Hepatocyte (in vitro differentiated cells): ENCODE results near the gene TUT7. TPM values are rescaled to one million over a fixed set of nuclear protein-coding genes. Genes with fewer than 3 reads are reported as not detected.

ENCODE experiments used
- DNase-seq: peaks from one replicate; pipeline ENCODE4 v3.0.0-alpha.2; 2016; ENCODE audit warnings: low spot score
- H2AFZ ChIP-seq: fragments of 200-600 bp; sonication (generic); 2 replicates; pipeline ENCODE4 v1.6.0; 2016; ENCODE audit warnings: antibody characterized with exemption, mild to moderate bottlenecking
- H3K27ac ChIP-seq: fragments of 200-600 bp; sonication (generic); 2 replicates; pipeline ENCODE4 v1.5.1; 2016; ENCODE audit warnings: mild to moderate bottlenecking
- H3K27me3 ChIP-seq: fragments of 200-600 bp; sonication (generic); 2 replicates; pipeline ENCODE4 v1.6.1; 2016
- H3K36me3 ChIP-seq: fragments of 200-600 bp; sonication (generic); replicated peaks from 2 replicates; pipeline ENCODE4 v1.5.1; 2016; ENCODE audit warnings: low read depth; ENCODE audit not compliant: insufficient read depth
- H3K4me1 ChIP-seq: fragments of 200-600 bp; sonication (generic); 2 replicates; pipeline ENCODE4 v1.5.1; 2016; ENCODE audit warnings: mild to moderate bottlenecking, moderate library complexity; ENCODE audit not compliant: insufficient read depth
- H3K4me2 ChIP-seq: fragments of 200-600 bp; sonication (generic); 2 replicates; pipeline ENCODE4 v1.6.0; 2016
- H3K4me3 ChIP-seq: fragments of 200-600 bp; sonication (generic); 2 replicates; pipeline ENCODE4 v1.5.1; 2016; ENCODE audit warnings: mild to moderate bottlenecking
- H3K79me2 ChIP-seq: fragments of 200-600 bp; sonication (generic); 2 replicates; pipeline ENCODE4 v1.6.0; 2017; ENCODE audit warnings: mild to moderate bottlenecking
- H3K9me2 ChIP-seq: fragments of 200-600 bp; sonication (generic); replicated peaks from 2 replicates; pipeline ENCODE4 v1.6.0; 2017; ENCODE audit warnings: mild to moderate bottlenecking; ENCODE audit not compliant: insufficient read depth
- H3K9me3 ChIP-seq: fragments of 200-600 bp; sonication (generic); 2 replicates; pipeline ENCODE4 v1.5.1; 2016; ENCODE audit warnings: low read depth, mild to moderate bottlenecking
- H4K20me1 ChIP-seq: fragments of 200-600 bp; sonication (generic); 2 replicates; pipeline ENCODE4 v1.6.0; 2016; ENCODE audit warnings: mild to moderate bottlenecking; ENCODE audit not compliant: insufficient read depth, poor library complexity, severe bottlenecking
- EZH2 ChIP-seq: fragments of 200-600 bp; sonication (generic); IDR thresholded peaks from 2 replicates; pipeline ENCODE4 v1.6.1; 2016; ENCODE audit warnings: antibody characterized with exemption, mild to moderate bottlenecking, borderline replicate concordance
- EZH2phosphoT487 ChIP-seq: fragments of 200-600 bp; sonication (generic); IDR thresholded peaks from one replicate; pipeline ENCODE4 v1.6.1; 2018; ENCODE audit warnings: antibody characterized with exemption, mild to moderate bottlenecking, low read depth, moderate library complexity; ENCODE audit not compliant: unreplicated experiment, severe bottlenecking
- WGBS: methylation state at CpG from one replicate; pipeline ENCODE4 v1.1.6; 2016; ENCODE audit warnings: low lambda C conversion rate; ENCODE audit errors: missing lambda C conversion rate; 5-methylcytosine and 5-hydroxymethylcytosine counted together
- polyA plus RNA-seq: library from polyadenylated mRNA; unstranded; fragments of >200 nt; fragmentation: Nextera tagmentation; extraction: Ambion mirVana; gene quantifications from 2 replicates; pipeline ENCODE4 v1.2.1, GENCODE V29; 2016
- total RNA-seq: library from RNA; depleted of rRNA; stranded (reverse); fragments of >200 nt; gene quantifications from 2 replicates; pipeline ENCODE4 v1.2.3, GENCODE V29; 2014
- TF ChIP-seq, protein P1 (sequence below): fragments of 200-600 bp; sonication (generic); IDR thresholded peaks from 2 replicates; pipeline ENCODE4 v1.5.1; 2016; ENCODE audit warnings: antibody characterized with exemption, mild to moderate bottlenecking; ENCODE audit not compliant: poor library complexity

Gene TUT7
- total and polyA plus RNA-seq, 2 experiments from 2014 or later = 21.5 to 33.1 TPM

DNA sequence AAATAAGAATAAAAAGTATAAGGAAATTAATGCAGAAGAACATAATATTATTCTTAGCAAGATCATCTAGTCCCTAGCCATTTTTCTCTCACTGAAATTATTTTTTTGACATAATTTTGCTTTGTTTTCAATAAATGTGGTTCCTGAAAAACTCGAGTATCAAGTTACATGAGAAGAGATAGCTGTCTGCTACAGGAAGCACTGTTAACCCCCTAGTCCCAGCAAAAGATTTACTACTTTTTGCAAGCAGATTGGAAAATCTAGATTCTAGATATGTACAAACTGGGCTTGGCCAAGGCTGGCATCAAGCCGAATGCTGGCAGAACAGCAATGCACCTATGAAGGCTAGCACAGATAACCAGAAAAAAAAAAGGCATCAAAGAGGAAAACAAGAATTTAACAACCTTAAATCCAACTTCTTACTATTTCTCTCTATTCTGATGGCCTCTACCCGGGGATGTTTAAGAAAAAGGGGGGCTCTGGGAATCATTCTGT lies 49.9 kb downstream of the TUT7 start:
- Histone ChIP-seq H3K36me3 (peaks cover 5% of the 10 kb centered on the region), H3K4me1 (no peaks in the 10 kb centered on the region), H3K9me2 (no peaks in the 10 kb centered on the region), H3K9me3 (no peaks in the 10 kb centered on the region), H3K79me2 (no peaks in the 10 kb centered on the region), H3K27ac (no peak overlapping the region), H3K4me3 (no peak overlapping the region), H3K4me2 (no peak overlapping the region), H4K20me1 (no peaks in the 10 kb centered on the region), H3K27me3 (no peaks in the 10 kb centered on the region), H2AFZ (no peak overlapping the region)
- TF ChIP-seq EZH2phosphoT487 = no peak
- TF ChIP-seq, protein P1, sequence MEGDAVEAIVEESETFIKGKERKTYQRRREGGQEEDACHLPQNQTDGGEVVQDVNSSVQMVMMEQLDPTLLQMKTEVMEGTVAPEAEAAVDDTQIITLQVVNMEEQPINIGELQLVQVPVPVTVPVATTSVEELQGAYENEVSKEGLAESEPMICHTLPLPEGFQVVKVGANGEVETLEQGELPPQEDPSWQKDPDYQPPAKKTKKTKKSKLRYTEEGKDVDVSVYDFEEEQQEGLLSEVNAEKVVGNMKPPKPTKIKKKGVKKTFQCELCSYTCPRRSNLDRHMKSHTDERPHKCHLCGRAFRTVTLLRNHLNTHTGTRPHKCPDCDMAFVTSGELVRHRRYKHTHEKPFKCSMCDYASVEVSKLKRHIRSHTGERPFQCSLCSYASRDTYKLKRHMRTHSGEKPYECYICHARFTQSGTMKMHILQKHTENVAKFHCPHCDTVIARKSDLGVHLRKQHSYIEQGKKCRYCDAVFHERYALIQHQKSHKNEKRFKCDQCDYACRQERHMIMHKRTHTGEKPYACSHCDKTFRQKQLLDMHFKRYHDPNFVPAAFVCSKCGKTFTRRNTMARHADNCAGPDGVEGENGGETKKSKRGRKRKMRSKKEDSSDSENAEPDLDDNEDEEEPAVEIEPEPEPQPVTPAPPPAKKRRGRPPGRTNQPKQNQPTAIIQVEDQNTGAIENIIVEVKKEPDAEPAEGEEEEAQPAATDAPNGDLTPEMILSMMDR = no peak
- no peak for TF ChIP-seq EZH2
- DNase-seq = no peak
- 70% methylated on average over 3 of the region's 3 CpGs for WGBS

DNA sequence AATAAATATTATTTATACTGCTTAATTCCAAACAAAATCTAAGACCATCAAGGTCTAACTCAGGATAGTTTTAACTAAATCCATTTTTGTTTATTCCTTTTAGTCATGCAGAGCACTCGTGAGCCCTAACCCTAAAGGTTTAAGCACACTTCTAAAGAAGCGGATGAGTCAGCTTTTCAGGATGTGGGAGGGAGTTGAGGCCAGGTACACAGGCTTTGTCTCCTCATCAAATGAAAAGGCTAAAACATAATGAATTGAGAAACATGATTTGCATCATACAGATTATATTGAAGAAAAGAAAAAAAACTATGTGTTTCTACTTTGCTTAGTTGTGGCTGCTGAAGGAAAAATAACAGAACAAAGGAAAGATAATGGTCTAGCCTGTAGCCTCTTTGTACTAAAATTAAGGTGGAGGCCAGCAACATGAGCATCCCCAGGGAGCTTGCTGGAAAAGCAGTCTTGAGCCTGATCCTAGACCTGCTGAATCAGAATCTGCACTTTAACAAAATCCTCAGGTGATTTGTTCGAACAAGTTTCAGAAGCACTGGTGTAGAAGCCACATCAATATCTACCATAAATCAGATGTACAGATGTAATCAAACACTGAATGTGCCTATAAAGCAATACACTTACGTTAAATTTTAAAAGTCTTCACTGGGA lies 50.8 kb downstream of the TUT7 start:
- H3K9me2 ChIP-seq = no peaks in the 10 kb centered on the region
- WGBS = 76% methylated on average over 4 of the region's 4 CpGs
- no peaks in the 10 kb centered on the region for H3K79me2 ChIP-seq
- no peak overlapping the region for H2AFZ ChIP-seq
- H3K27me3 ChIP-seq = no peaks in the 10 kb centered on the region
- H3K4me2 ChIP-seq = no peak overlapping the region
- no peaks in the 10 kb centered on the region for H4K20me1 ChIP-seq
- no peaks in the 10 kb centered on the region for H3K9me3 ChIP-seq
- DNase-seq = no peak
- no peaks in the 10 kb centered on the region for H3K4me1 ChIP-seq
- TF ChIP-seq, protein P1 = no peak
- no peak for TF ChIP-seq EZH2phosphoT487
- H3K36me3 ChIP-seq = peaks cover under 1% of the 10 kb centered on the region
- no peak overlapping the region for H3K4me3 ChIP-seq
- H3K27ac ChIP-seq = no peak overlapping the region

DNA sequence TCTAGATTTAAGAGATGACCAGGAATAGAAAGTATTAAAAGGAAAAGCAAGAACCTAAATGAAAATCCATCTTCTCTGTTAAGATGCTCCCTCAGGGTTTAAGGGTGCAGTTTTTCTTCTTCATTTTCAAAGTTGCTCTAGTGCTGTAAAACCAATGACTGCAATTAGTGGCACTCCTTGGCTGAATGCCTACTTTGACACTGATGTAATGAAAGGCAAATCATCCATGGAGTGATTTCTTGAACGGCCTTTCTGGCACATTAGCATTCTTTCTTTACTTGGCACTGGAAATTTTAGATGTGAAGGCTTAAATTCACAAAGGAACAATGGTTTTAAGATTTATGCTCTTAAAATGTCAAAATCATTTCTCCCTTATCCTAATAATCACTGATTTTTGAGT lies 52.5 kb downstream of the TUT7 start:
- Histone ChIP-seq H3K9me2 (no peaks in the 10 kb centered on the region), H3K36me3 (no peaks in the 10 kb centered on the region), H3K27me3 (no peaks in the 10 kb centered on the region), H3K4me2 (no peak overlapping the region), H3K9me3 (no peaks in the 10 kb centered on the region), H3K4me3 (no peak overlapping the region), H4K20me1 (no peaks in the 10 kb centered on the region), H3K27ac (no peak overlapping the region), H2AFZ (no peak overlapping the region), H3K4me1 (no peaks in the 10 kb centered on the region), H3K79me2 (no peaks in the 10 kb centered on the region)
- DNase-seq = no peak
- 88% methylated on average over 1 of the region's 1 CpG for WGBS
- TF ChIP-seq EZH2phosphoT487 (no peak), EZH2 (no peak)
- TF ChIP-seq, protein P1 = no peak
